GM10266 (cell line): ENCODE data around the gene ATP8B4.

ENCODE experiments used
- DNase-seq: peaks from one replicate; pipeline ENCODE4 v3.0.0; 2012; ENCODE audit errors: extremely low spot score
- CTCF ChIP-seq: IDR thresholded peaks from 2 replicates; pipeline ENCODE4 v1.5.1; 2012; ENCODE audit warnings: mild to moderate bottlenecking, low read depth; ENCODE audit not compliant: control insufficient read depth, insufficient read depth; ENCODE audit errors: missing control alignments

The ATP8B4 gene

GRCh38 chr15:49848807-49849206, 270.2 kb downstream of the ATP8B4 start:
- TF ChIP-seq CTCF = no peak
- no peak for DNase-seq

- TF ChIP-seq CTCF = no peak
- DNase-seq = no peak
These were observed 270.7 kb downstream of the ATP8B4 start for GRCh38 chr15:49848282-49848724.

GRCh38 chr15:49847423-49848281, 271.4 kb downstream of the ATP8B4 start:
- TF ChIP-seq CTCF = no peak
- DNase-seq = no peak

GRCh38 chr15:49844390-49844789, 274.6 kb downstream of the ATP8B4 start:
- DNase-seq = no peak
- TF ChIP-seq CTCF = no peak

- DNase-seq = no peak
- no peak for TF ChIP-seq CTCF
These were observed 275.3 kb downstream of the ATP8B4 start for GRCh38 chr15:49843725-49844124.

- DNase-seq = no peak
- no peak for TF ChIP-seq CTCF
These were observed 276.9 kb downstream of the ATP8B4 start for GRCh38 chr15:49842031-49842730.

- TF ChIP-seq CTCF = no peak
- no peak for DNase-seq
These were observed 286.5 kb downstream of the ATP8B4 start for GRCh38 chr15:49832511-49832910.
